ENCODE results near the gene NXPH2.

The NXPH2 gene

DNA sequence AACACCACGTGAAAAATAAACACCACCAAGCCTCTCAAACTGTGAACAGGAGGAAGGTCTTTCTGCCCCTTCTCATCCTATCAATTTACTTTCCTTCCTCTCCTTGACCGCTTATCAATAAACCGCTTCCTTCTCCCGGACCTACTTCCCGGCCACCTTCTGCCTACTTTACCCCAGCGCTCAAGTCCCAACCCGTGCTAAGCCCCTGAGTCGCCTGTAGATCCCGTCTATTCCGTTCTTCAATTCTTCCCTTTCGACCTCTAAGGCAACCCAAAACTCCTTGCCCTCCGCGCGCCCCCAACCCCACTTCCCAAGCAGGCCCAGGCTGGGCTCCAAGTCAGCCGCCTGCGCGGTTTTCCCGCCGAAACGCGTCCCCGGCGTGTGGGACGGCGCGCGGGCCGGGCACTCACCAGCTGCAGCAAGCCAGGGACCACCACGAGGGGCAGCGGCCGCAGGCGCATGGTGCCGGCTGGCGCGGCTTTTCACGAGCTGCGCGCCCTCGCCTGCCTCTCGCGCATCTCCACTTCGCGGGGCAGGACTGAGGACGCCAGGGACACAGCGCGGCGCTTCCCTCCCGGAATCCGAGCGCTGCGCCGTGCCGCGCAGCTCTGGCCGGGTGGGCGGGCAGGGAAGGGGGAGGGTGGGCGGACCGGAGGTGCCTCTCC, at the start of gene NXPH2:
Gene NXPH2 (minus strand): TSS at position 610 of the 665 bp plus-strand sequence. CDS start 149 bp downstream, at position 461.
- no peak for DNase-seq (ENCODE audit: low read depth)

DNA sequence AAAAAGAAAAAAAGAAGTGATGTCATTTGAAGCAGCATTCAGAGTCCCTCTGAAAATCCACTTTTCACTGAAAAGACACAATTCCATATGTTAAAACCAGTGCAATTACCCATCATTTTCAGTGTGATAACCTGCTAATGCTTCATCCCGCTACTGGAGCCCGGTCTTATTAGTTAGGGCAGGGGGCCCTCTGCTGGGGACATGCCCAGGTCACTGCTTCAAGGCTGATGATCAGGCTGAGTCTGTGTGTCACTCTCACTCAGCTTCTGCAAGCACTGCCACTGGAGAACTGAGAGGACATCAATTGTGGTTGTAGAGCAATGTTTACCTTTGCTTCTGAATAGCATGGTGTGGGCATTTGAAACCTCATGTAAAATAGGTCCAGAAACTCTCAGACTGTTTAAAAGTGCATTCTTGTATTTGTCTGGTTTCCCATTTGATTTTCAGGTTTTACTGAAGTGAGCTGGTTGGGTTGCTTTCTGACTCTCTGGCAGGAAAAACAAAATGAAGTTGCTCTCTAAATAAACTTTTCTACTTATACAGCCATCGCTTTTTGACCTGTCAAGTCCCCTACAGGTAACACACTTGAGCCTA, 49.2 kb upstream of the NXPH2 start:
- no peak for DNase-seq (ENCODE audit: low read depth)

DNA sequence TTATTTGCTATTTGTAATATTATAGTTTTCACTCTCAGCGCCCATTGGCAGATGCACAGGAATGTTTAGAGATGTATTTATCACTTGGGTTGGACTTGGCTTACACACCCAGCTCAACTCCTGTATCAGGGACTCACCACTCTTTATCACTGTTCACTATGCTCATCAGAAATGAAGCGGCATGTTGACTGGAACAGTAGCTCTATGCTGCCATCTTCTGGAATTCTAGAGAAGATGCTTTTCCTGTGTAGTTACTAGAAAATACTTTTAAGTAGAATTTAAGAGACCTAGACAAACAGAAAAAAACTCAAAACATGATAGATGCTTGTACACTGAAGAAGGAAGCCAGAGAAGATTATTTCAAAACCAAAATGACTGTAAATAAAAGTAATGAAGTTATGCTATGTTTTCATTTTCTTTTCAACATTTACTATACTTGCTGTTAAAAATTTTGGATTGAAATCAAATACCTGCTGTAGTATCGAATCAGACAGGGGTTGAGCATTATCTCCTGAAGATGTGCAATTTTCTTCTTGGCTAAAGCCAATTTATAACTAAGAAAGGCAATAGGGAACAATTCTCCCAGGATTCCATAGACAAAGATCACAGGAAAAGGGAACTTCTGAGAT, 47.4 kb upstream of the NXPH2 start:
- DNase-seq (ENCODE audit: low read depth): no peak

DNA sequence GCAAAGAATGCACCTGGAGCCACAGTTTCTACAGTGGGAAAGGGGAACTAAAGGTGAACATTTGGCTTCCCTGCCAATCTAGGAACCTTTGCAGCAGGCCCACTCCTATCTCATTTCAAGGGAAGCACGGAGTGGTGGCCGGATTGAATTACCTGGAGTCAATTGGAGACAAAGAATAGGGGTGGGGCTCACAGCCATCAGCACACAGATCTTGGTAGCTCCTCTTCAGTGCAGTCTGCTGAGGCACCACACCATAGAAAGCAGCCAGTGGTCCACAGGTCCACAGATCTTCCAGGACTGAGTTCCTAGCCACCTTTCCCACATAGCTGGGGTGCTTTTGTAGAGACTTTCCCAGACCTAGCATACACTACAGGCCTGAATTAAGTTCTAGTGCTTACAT, 43.5 kb upstream of the NXPH2 start:
- no peak for DNase-seq (ENCODE audit: low read depth)

DNA sequence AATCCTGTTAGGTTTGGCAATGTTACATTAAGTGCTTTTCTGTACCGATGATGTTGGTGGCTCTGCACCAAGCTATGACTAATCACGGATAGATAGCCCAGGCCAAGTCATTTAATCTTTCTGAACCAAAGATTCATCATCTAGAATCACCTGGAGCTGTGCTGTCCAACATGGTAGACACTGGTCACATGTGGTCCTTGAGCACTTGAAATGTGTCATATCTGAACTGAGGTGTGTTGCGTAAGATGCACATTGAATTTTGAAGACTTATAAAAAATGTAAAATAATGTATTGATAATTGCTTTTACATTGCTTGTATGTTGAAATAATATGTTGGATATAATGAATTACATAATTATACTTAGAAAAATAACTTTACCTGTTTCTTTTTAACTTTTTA, 39.8 kb upstream of the NXPH2 start:
- no peak for DNase-seq (ENCODE audit: low read depth)

DNA sequence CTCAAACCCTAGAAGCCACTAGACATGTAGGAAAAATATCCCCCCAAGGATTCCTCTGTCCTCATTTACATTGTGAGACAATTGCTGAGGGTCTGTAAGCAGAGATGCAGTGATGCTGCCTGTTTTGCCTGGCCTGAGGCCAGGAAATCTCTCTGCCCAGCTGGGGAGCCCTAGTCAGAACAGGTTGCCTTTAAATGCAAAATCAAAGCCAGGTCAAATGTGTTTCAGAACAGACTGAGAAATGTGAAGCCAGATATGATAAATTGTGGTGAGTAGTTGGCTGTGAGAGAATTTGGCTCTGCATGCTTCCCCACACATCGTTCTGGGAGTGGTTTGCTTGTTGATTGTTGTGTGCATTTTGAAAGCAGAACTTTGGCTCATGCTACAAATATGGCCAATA, 38.4 kb upstream of the NXPH2 start:
- no peak for DNase-seq (ENCODE audit: low read depth)

DNA sequence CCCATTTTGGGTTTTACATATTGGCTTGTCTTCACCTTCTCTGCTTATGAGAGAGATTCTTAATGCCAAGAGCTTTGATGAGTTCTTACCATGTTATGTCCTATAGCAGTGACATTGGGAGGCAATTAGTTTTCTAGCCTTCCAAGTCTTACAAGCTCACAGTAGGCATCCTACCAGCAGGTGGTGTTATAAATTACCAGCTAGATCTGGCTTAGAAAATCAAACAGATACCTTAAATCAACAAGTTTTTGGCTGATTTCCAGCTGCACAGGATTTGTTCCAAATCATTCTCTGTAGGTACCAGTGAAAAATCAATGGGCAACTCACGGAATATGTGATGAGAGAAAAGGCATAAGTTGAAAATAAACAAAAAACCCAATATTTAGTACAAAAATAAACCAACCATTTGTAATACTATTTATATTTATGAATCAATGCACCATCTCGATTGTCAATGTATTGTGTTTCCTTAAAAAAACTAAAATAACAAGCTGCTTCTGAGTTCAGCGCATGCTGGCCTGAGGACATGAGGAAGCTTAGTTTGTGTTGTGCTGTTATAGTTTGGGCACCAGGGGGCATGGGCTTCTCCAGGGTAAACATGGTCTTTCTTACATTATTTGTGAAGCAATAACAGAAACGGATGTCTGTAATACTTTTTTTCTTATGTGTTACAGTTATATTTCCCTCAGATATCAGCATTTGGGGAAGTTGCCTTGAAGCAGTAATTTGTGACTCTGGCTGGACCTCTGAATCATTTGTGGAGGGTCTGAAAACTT, 34.1 kb upstream of the NXPH2 start:
- DNase-seq (ENCODE audit: low read depth): no peak

DNA sequence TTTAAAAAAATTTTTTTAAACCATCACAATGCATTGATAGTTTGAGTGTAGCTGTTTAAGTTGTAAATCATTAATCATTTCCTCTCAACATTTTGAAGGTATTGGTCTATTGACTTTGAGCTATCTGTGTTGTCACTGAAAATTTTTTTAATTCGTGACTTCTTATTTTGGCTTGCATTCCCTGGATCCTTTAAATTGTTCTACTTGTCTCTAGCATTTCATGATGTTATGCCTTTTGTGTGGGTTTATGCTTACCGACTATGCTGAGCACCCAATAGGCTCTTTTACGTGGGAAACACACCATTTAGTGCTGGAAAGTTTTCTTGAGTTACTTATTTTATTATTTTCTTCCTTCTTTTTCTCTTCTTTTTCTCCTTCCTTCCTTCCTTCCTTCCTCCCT, 31.2 kb upstream of the NXPH2 start:
- DNase-seq (ENCODE audit: low read depth): no peak

DNA sequence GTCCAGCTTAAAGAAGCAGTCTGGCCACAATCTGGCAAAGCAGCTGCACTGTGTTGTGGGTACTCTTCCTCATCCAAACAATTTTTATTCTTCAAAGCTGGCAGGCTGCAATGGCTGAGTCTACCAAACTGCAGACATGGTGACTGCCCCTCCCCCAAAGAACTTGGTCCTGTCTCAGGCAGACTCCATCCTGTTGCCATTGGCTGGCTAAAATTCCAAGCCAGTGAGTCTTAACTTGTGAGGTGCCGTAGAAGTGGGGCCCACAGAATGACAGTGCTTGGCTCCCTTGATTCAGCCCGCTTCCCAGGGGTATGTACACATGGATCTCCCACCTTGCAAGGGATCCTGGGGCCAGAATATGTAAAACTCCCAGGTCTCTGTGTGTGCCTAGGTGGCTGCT, 14.5 kb upstream of the NXPH2 start:
- no peak for DNase-seq (ENCODE audit: low read depth)

DNA sequence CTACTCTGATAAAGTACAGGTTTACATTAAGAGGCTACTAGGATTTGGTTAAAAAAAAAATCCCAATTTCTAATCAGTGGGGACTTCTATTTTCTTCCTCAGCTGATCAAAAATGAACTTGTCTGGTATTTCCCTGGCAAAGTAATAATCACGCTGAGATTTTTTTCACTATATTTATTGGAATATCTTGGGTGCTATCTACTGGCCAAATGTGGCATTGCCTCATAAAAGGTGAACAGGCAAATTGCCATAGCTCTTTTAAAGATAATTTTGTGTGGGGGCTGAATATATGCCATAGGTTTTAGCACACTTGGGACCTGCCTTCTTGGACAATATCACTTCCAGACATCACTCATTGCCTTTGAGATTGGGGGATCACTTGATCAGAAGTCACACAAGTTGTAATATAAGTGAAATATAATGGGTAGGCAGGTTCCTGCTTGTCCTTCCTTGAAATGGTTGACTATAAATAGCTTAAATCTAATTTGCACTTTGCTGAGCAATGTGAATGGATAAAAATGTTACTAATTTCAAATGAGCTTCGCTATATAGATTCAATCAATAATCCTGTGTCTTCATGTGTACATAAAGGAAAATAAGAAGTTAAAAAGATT, 7.0 kb upstream of the NXPH2 start:
- DNase-seq (ENCODE audit: low read depth): no peak

DNA sequence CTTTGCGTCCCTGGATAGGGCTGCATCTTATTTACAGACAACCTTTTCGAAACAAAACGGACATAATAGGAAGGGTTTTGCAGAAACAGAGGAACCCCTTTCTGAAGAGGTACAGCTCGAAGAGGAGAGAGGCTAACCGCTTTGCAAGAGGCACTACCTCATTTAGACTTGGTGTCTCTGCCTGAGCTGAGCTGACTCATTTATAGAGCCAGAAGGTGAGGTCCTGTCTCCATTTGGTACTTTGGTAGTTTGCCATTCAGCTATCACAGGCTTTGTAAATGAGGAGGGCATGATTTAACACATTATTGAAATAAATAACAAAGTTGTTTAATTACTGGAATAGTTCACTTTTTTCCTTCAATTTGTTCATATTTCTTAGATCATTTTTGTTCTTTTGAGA, 2.2 kb upstream of the NXPH2 start:
- DNase-seq (ENCODE audit: low read depth): no peak

DNA sequence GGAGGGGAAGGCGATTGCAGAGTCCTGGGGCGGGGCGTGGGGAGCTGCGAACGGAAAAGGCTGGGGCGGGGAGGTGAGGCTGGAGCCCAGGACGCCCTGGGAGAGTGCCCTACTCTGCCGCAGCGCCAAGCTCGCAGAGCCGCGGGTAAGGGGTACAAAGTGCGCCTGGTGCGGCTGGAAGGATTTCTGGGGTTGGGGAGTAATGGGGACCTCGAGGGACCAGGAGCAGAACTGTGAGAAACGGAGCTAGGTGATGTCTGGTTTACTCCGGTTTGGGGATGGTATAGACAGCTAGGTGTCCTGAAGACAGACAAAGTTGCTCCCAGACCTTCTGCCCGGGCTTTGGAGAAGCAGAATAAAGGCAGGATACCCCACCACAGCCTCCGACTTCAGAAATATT, 718 bp upstream of the NXPH2 start:
- no peak for DNase-seq (ENCODE audit: low read depth)

DNA sequence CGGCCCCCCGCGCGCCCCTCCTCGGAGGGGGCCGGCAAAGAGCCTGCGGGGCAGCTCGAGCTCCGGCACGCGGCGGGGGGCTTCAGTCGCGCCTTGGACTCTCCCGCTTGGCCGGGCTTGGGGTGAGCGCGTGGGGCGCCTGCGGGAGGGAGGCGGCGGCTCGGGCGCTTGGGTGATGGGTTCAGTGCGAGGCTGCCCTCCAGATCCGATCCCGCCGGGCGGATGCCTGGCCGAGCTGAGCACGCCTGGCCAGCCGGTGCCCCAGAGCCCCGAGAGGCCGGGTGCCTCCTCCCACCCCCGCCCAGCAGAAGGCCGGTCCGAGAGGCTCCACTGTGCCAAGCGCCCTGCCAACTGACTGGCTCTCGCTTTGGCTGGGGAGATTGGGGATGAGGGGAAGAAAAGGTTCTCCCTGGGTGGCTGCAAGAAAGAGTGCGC, 273 bp upstream of the NXPH2 start:
- no peak for DNase-seq (ENCODE audit: low read depth)

DNA sequence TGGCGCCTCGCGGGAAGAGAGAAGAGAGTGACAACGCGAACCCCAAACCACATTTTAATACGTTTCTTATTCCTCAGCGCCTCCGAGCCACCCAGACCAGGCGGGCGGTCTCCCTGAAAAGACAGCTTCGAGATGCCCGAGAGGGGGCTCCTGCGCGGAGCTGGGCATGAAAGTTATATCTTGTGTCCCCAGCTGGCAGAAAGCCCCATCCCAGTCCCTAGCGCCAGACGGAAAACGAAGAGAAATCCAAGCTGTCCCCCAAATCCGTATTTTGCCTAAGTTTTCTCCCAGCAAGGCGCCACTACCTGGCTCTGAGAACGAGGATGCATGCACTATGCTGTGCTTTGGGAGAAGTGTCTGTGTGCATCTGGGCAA, 797 bp downstream of the NXPH2 start:
- DNase-seq (ENCODE audit: low read depth): no peak

DNA sequence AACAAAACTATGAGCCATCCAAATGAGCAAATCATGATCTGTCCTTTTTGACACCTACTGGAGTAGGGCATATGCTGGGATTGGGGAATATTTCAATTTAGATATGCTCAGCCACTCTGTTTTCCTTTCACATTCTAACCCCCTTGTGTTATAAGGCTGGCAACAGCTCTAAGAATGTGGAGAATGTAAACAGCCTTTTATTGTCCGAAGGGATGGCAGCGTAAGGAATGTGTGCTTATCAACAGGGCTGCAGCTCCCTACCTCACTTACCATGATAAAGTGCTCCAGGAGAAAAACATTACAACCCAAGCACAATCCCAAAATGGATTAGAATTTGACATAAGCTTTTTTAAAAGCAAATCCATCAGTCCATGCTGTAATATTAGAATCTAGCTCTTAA, 2.2 kb downstream of the NXPH2 start:
- no peak for DNase-seq (ENCODE audit: low read depth)

DNA sequence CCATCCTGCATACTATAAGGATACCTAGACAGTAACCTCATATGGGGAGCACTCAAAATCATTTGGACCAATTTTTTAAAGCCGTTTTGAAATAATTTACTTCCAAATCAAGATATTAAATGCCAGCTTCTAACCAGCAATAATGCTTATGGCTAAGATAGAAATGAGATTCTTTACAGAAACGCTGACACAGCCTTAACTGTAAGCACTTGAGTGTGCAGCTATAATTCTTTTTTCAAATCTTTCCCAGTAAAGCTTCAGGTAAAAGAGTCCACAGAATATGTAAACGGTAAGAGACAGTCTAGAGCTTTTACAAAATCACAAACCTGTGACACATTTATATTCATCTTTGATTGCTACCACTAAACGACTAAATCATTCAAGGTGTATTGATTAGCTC, 4.5 kb downstream of the NXPH2 start:
- DNase-seq (ENCODE audit: low read depth): no peak

DNA sequence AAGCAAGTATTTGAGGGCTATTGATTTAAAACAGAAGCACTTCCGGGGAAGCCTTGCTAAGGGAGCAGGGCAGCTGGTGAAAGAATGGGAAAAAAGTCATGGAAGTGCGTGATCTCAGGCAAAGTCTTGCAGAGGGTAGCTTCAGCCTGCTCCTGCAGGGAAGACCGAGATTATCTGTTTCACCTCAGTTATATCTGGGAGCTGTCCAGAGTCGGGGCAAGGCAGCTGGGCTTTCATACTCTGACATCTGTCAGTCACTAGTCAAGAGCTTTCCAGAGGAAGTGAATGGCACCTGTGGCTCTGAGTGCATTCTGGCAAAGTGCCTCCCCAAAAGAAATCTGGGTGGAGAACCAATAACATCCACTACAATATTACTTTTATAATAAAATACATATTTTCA, 8.7 kb downstream of the NXPH2 start:
- no peak for DNase-seq (ENCODE audit: low read depth)

DNA sequence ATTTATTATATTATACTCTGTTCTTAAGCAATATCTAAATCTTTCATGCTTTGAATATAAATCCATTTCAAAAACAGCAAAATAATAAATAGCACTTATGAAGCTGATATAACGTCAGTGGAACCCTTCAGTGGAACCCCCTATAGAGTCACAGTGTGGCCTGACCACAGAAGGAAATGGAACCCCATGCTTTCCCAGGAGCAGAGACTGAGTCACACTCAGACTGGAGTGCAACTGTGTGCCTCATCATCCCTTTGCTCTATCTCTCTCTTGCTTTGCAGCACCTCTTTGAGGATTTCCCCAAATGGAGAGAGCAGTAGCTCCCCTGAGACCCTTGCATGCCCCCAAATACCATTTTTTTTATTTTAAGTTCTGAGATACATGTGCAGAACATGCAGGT, 13.1 kb downstream of the NXPH2 start:
- DNase-seq (ENCODE audit: low read depth): no peak

DNA sequence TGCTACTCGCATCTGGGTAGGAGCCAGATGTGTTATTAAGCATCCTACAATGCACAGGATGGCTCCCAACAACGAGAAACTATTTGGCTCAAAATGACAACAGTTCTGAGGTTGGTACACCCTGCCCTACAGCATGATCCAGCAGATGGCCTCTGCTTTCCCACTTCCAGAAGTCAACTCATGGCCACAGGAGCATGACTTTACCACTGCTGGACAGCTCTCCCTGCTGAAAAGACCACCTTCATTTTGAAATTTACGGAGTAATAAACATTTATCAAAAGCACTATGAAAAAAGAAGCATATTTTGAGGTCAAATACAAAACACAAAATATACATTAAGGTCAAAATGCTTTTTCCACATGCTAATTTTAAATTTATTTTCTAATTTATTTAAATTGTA, 13.7 kb downstream of the NXPH2 start:
- no peak for DNase-seq (ENCODE audit: low read depth)

DNA sequence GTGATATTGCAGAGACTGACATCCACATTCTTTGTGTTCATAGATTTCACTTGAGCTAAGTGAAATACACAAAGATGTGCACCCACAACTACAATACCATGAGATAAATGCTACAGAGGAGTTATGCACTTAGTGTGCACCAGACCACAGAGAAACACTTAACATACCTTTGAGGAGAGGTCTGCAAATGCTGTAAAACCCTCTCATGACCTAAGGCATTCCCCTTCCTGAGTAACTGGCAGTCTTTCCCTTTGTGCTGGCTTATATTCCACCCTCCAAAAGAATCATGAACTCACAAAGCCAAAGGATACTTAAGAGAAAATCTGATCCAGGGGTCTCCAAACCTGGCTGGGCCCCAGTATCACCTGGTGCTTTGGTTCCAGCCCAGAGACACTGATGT, 16.2 kb downstream of the NXPH2 start:
- no peak for DNase-seq (ENCODE audit: low read depth)

DNA sequence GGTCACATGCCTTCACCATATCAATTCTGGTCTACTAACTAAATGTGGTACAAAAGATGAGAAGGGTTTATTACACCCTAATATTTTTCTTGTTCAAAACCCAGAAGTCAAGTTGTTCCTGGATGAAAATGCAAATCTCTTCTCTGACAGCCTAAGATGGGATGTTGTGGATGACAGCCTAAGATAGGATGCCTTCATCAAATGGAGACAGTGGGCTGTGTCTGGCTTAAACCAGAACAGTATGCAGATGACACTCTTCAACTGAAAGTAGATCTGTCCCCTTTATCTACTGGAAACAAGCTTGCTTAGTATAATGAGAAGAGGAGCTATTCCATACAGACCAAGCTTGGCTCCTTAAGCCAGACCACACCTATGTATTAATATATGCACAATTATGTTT, 17.7 kb downstream of the NXPH2 start:
- DNase-seq (ENCODE audit: low read depth): no peak

DNA sequence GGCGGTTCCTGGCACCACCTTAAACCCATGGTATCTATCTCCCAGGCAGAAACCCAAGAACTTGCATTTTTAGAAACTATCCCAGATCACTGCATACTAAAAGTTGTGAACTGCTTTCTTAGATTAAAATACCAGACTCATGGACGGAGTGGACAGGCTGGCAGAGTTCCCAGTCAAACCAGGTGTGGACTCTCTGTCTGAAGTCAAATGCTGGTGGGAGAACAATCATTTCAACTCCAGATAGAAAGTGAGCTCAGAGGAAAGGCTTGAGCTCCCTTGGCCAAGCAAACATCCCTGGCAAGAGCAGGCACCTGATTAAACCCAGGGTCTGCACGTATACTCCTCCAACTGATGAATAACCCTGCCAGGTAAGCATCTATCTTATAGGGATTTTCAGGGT, 19.5 kb downstream of the NXPH2 start:
- DNase-seq (ENCODE audit: low read depth): no peak

DNA sequence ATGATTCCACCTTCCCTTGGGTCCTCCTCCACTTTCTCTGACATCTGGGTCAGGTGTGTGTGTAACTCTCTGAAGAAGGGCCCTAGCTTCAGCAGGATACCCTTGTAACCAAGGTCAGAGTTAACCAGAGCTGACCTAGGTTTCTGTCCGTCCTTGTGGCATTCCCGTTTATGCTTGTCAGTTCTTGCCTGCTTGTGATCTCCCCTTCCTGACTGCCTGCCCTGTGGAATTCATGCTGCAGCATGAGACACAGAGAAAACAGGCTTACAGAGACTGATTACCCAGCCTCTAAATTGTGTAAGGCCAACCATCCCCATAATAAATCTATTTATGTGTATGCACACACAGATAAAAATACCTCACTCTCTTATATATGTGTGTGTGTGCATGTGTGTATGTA, 22.8 kb downstream of the NXPH2 start:
- DNase-seq (ENCODE audit: low read depth): no peak

Measured in stimulated activated CD4-positive, alpha-beta T cell treated with anti-CD3 and anti-CD28 coated beads, Interleukin-2, amount 100 ng/mL, for 4 hours (primary cell).